ENCODE measurements around the gene KLLN. TPM values are rescaled to one million over a fixed set of nuclear protein-coding genes. Genes with fewer than 3 reads are reported as not detected.
"Not testable (repeated sequence)": the region's sequence is repeated elsewhere in the genome, so short reads cannot be mapped to it uniquely, and the experiment has no call there.

The KLLN gene
- total RNA-seq, 1 donor from 2014 or later, result 0.41 TPM

DNA sequence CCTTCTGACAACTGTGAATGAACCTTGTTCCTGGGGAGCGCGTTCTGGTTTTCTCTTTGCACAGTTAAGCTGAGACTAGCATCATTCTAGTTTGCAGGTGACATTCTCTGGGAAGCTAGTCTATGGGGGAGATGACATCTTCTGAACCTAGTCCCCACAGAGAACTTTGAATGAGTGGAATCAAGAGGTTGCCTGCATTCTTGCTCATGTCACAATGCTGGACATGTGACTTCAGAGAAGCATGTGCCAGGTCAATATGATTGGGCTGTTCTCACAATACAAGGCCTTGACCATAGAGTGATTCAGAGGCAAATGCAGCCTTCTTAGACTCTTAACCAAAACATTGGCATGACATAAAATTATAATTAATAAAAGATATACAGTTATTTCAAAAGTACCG lies 22.1 kb downstream of the KLLN start:
- H3K4me3 ChIP-seq, result no peak overlapping the region
- intact Hi-C loops (cut with DNase I), result no loop called here
- ATAC-seq, result peak; percentile 29
- no peaks in the 10 kb centered on the region for H3K4me1 ChIP-seq
- no peak for DNase-seq
- H3K27ac ChIP-seq, result no peak overlapping the region
- H3K27me3 ChIP-seq, result no peaks in the 10 kb centered on the region
- H3K9me3 ChIP-seq, result no peaks in the 10 kb centered on the region
- TF ChIP-seq, protein P1, sequence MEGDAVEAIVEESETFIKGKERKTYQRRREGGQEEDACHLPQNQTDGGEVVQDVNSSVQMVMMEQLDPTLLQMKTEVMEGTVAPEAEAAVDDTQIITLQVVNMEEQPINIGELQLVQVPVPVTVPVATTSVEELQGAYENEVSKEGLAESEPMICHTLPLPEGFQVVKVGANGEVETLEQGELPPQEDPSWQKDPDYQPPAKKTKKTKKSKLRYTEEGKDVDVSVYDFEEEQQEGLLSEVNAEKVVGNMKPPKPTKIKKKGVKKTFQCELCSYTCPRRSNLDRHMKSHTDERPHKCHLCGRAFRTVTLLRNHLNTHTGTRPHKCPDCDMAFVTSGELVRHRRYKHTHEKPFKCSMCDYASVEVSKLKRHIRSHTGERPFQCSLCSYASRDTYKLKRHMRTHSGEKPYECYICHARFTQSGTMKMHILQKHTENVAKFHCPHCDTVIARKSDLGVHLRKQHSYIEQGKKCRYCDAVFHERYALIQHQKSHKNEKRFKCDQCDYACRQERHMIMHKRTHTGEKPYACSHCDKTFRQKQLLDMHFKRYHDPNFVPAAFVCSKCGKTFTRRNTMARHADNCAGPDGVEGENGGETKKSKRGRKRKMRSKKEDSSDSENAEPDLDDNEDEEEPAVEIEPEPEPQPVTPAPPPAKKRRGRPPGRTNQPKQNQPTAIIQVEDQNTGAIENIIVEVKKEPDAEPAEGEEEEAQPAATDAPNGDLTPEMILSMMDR (IDR thresholded peaks at IDR 0.05), result no peak
- H3K36me3 ChIP-seq, result no peaks in the 10 kb centered on the region

DNA sequence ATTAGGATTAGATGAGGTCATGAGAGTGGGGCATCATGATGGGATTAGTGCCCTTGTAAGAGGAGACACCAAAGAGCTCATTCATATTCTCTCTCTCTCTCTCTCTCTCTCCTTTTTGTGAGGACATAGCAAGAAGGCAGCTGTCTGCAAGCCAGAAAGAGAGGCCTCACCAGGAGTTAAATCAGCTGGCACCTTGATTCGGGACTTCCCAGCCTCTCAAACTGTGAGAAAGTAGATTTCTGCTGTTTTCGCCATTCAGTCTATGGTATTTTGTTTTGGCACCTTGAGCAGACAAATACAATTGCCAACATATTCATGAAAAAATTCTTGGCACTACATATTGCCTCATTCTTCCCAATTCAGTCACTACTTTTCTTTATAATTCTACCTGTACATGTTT lies 24.7 kb downstream of the KLLN start:
- Histone ChIP-seq H3K9me3 (no peaks in the 10 kb centered on the region), H3K36me3 (no peaks in the 10 kb centered on the region), H3K27me3 (no peaks in the 10 kb centered on the region), H3K4me1 (no peaks in the 10 kb centered on the region), H3K4me3 (no peak overlapping the region), H3K27ac (no peak overlapping the region)
- no peak for DNase-seq
- TF ChIP-seq, protein P1 (IDR thresholded peaks at IDR 0.05), result no peak
- no peak for ATAC-seq
- intact Hi-C loops (cut with DNase I), result no loop called here

DNA sequence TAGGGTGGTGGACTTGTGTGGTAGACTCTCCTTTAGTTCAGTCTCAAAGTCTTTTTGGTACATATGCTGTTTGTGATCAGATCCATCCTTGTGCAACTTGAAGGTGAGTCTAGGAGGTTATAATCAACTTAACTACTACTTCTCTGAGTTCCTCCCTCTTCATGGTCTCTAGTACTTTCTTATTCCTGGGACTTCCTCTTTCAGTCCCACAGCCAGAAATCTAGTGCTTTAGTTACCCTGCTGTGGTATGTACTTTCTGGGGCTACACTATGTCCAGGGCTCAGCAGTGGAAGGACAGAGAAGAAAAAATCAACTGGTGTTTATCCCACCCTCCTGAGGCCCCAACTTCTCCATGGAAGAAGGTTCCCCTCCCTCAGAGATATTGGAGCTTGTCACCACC lies 25.9 kb downstream of the KLLN start:
- no peak overlapping the region for H3K4me3 ChIP-seq
- H3K27me3 ChIP-seq, result no peaks in the 10 kb centered on the region
- no peak for DNase-seq
- no peaks in the 10 kb centered on the region for H3K36me3 ChIP-seq
- TF ChIP-seq, protein P1 (IDR thresholded peaks at IDR 0.05), result no peak
- no peaks in the 10 kb centered on the region for H3K9me3 ChIP-seq
- H3K4me1 ChIP-seq, result no peaks in the 10 kb centered on the region
- peak; percentile 50 for ATAC-seq
- intact Hi-C loops (cut with DNase I), result no loop called here
- H3K27ac ChIP-seq, result no peak overlapping the region

DNA sequence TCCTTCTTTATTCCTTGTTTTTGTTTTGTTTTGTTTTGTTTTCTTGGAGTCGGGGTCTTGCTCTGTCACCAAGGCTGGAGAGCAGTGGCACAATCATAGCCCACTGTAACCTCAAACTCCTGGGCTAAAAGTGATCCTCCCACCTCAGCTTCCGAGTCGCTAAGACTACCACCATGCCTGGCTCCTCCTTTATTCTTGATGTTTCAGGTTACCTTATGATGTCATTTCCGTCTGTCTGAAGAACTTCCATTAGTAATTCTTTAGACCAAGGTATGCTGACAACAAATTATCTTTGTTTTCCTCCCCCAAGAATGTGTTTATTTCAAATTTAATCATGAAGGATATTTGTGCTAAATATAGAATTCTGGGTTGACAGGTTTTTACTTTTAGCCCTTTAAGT lies 27.2 kb downstream of the KLLN start:
- H3K27ac ChIP-seq, result no peak overlapping the region
- DNase-seq (no peak), ATAC-seq (no peak)
- H3K36me3 ChIP-seq, result no peaks in the 10 kb centered on the region
- no peaks in the 10 kb centered on the region for H3K27me3 ChIP-seq
- intact Hi-C loops (cut with DNase I), result no loop called here
- H3K4me1 ChIP-seq, result no peaks in the 10 kb centered on the region
- no peak overlapping the region for H3K4me3 ChIP-seq
- no peaks in the 10 kb centered on the region for H3K9me3 ChIP-seq
- TF ChIP-seq, protein P1 (IDR thresholded peaks at IDR 0.05), result no peak

DNA sequence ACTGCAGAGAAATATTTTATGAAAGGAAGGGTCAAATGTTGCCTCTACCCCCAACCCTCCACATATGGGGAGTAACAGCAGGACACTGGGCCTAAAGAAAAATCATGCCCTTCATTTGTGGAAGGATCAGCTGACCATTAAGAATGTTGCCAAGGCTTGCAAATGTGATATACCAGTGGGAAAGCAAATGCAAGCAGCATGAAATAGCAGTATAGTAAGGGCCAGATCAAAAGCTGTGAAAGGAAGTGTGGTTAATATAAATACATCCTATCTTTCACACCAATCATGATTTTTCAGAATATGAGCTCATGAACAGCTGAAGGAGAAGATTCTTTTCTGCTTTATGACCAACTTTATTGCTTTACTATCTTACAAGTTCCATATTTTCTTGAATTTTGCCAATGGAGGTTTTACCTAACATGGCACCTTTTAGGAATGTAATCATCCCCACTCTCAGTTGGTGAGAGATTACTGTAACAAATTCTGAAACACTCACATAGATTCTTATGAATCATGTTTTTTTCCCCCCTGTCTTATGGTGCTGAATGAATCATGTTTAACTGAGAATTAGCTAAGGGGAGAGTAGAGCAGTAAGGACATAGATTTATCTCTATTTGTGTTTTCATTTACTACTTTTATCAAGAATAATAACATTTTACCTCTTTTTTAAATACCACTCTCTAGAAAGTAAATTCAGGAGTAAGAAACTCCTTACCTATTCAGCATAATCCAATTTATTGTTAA lies 33.2 kb downstream of the KLLN start:
- TF ChIP-seq, protein P1 (IDR thresholded peaks at IDR 0.05), result no peak
- DNase-seq, result no peak
- Histone ChIP-seq H3K9me3 (no peaks in the 10 kb centered on the region), H3K36me3 (no peaks in the 10 kb centered on the region), H3K4me3 (no peak overlapping the region), H3K4me1 (no peaks in the 10 kb centered on the region), H3K27me3 (no peaks in the 10 kb centered on the region), H3K27ac (no peak overlapping the region)
- ATAC-seq, result no peak
- intact Hi-C loops (cut with DNase I), result no loop called here

DNA sequence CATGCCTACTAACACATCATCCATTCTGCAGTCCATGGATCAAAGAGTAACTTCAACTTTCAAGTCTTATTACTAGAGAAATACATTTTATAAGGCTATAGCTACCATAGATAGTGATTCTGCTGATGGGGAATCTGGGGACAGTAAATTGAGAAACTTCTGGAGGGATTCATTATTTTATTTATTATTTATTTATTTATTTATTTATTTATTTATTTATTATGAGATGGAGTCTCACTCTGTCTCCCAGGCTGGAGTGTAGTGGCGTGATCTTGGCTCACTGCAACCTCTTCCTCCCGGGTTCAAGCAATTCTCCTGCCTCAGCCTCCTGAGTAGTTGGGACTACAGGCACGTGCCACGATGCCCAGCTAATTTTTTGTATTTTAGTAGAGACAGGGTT lies 34.3 kb downstream of the KLLN start:
- H3K36me3 ChIP-seq; intact Hi-C loops (cut with DNase I); ATAC-seq; DNase-seq; H3K4me3 ChIP-seq; H3K27ac ChIP-seq; H3K27me3 ChIP-seq; H3K9me3 ChIP-seq; H3K4me1 ChIP-seq: not testable (repeated sequence)
